ENCODE measurements around the gene MESP2.

Gene MESP2

DNA sequence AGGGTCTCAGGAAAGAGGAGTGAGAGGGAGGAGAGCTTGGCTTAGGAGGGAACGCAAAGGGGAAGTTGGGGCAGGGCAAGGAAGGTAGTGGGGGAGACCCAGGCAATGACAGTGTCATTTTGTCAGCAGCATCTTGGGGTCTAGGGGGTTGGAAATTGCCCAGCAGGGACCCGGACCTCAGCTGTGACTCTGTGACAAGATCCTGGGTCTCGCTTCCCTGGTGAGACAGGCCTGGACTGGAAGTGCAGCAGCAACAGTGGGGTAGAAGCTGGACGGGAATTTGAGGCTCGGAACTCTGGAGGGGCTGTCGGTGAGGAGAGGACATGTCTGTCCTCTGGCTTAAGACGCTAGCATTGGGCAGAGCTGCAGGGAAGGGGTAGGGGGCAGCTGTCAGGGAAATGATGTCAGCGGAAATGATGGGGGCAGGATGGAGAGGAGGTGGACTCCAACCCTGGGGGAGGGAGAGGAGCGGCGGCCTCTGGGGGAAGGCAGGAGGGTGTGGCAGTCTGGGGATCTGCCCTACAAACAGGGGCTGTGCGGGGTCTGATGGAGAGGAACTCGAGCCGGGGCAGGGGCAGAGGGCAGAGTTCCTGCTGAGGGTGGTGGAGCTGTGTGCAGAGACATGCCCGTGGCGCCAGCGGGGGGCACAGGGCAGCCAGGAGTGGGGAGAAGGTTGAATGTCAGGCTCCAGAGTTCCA is 26.2 kb downstream of the MESP2 start:
- CTCF ChIA-PET, result interaction anchor here (1.7 kb wide), 1 partner anchor 13 kb away, joined by 4 read pairs; no protein-coding TSS in a partner anchor
- TF ChIP-seq, protein P1, sequence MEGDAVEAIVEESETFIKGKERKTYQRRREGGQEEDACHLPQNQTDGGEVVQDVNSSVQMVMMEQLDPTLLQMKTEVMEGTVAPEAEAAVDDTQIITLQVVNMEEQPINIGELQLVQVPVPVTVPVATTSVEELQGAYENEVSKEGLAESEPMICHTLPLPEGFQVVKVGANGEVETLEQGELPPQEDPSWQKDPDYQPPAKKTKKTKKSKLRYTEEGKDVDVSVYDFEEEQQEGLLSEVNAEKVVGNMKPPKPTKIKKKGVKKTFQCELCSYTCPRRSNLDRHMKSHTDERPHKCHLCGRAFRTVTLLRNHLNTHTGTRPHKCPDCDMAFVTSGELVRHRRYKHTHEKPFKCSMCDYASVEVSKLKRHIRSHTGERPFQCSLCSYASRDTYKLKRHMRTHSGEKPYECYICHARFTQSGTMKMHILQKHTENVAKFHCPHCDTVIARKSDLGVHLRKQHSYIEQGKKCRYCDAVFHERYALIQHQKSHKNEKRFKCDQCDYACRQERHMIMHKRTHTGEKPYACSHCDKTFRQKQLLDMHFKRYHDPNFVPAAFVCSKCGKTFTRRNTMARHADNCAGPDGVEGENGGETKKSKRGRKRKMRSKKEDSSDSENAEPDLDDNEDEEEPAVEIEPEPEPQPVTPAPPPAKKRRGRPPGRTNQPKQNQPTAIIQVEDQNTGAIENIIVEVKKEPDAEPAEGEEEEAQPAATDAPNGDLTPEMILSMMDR (IDR thresholded peaks at IDR 0.05; ENCODE audit: control extremely low read depth, extremely low read depth, low read depth, missing control alignments), result no peak

DNA sequence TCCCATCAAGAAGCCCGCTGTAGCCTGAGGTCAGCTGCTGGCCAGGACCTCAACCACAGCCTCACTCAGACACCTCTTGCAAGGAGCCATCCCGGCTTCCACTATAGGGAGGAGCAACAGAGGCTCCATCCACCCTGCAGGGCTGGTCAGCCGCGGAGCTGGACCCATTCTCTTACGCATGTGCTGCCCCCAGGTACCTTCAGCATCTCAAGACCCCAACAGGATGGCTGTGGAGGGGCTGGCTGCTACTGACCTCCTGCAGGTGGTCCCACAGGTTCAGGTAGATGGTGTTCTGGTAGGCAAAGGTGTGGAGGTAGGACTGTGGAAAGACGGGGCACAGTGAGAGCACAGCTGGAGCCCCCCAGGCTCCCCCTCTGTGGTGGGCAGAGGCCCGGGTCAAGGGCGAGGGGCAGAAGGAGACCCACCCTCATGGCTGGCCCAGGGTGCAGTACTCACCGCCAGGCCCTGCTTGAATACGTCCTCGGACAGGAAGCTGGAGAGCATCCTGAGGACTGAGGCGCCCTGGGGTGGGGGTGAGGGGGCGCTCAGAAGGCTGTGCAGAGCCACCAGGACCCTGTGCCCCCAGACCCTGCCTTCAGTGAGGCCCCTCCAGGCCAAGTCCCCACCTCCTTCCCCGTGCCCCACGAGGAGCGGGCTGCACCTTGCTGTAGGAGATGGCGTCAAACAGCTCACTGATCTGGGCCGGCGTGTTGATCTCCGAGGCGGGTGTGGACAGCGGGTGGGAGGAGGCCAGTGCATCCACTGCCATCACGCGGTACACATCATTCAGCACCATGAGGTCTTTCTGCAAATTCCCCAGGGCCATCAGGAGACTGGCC is 27.1 kb downstream of the MESP2 start:
- ChIA-PET CTCF (interaction anchor here (1.4 to 1.7 kb wide), 2 partner anchors 13 to 43 kb away, joined by 4 to 7 read pairs; no protein-coding TSS in a partner anchor), POLR2A (no interaction called here)
- TF ChIP-seq, protein P1 (IDR thresholded peaks at IDR 0.05; ENCODE audit: control extremely low read depth, extremely low read depth, low read depth, missing control alignments), result no peak
- no peak for DNase-seq (ENCODE audit: extremely low spot score)

More for the DNA sequence above, 26.2 kb downstream of the MESP2 start:
- POLR2A ChIA-PET, result no interaction called here
- DNase-seq (ENCODE audit: extremely low spot score), result no peak

DNA sequence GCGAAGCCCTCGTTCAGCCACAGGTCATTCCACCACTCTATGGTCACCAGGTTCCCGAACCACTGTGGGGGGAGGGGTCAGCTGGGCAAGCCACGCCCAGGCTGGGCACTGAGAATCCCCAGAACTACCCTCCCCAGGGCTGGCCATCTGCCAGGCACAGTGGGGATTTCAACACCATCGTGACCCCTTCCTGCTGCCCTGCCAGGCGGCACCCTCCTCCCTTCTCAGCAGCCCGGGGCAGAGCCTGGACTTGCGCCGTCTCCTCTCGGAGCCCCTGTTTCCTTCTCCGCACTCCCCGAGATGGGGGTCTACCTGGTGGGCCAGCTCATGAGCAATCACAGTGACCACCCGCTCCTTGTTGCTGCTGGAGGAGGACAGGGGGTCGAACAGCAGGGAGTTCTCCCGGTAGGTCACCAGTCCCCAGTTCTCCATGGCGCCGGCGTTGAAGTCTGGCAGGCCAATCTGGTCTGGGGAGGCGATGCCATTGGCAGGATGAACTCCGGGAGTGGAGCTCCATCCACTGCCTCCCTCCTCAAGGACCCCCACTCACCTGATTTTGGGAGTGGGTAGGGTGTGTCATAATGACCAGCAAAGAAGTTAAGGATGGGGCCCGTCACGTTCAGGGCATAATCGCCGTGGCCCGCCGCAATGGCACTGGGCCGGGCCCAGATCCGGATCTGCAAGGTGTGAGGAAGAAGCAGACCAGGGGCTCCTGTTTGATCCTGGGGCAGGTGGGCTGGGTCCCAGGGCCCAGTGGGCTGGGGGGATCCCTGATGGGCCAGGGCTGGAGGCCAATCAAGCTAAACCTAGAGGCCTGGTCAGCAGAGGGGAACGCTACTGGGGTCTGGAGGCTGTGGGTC is 28.0 kb downstream of the MESP2 start:
- TF ChIP-seq, protein P1 (IDR thresholded peaks at IDR 0.05; ENCODE audit: control extremely low read depth, extremely low read depth, low read depth, missing control alignments), result no peak
- ChIA-PET POLR2A (no interaction called here), CTCF (interaction anchor here (1.4 to 1.7 kb wide), 2 partner anchors 12 to 44 kb away, joined by 4 to 7 read pairs; no protein-coding TSS in a partner anchor)
- no peak for DNase-seq (ENCODE audit: extremely low spot score)

DNA sequence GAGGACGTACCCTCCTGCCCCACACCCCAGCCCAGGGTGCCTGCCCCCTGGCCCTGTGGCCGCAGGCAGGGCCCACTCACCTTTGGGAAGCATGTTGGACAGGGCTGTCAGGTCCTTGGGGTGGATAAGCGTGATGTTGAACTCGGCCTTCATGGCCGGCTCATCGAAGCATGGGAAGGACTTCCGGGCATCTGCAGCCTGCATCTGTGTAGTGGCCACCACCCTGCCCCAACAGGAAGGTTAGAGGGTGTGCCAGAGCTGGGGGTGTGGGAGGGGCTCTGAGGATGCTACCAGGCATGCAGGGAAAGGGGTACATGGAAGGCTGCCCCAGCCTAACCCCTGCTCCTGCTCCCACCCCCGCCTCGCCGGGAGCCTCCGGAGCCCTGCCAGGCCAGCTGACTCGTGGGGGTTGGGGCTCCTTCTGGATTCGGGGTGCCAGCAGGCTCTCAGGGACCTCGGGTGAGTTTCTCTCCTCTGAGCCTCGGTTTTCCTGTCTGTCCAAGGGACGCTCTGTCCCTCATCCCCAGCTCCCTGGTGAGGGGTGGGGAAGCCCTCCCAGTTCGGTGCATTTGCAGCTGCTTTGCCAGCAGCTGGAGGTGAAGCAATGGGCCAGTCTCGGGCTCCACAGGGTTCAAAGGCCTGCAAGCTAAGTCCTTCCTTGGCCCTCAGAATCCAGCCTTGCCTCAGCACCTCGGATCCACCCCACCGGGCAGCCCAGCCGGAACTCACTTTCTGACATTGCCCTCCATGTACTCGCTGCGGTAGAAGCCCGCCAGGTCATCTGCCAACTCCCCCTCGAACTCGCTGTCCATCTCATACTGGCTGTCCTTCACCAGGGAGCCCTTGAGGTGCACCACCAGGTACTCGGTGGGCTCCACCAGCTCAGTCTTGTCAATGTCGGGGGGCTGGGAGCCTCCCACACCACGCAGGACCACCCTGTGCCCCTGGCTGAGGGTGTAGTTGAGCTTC is 29.4 kb downstream of the MESP2 start:
- ChIA-PET POLR2A (no interaction called here), CTCF (interaction anchor here (0.9 to 1.7 kb wide), 2 partner anchors 45 to 69 kb away, joined by 3 to 6 read pairs; no protein-coding TSS in a partner anchor)
- TF ChIP-seq, protein P1 (IDR thresholded peaks at IDR 0.05; ENCODE audit: control extremely low read depth, extremely low read depth, low read depth, missing control alignments), result no peak

DNA sequence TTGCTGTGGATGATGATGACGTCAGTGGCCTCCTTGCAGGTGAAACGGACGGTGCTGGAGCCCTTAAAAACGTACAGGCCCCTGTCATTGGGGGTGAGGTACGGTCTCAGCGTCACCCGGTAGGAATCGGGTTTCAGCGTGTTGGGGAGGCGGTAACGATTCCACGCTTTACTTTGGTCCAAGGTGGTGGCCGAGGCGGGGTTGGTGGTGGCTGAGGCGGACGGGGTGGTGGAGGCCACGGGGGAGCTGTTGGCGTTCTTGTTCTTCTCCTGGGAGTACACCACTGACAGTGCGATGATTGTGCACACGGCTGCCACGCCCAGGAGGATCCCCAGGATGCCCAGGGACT is 30.1 kb downstream of the MESP2 start:
- POLR2A ChIA-PET, result no interaction called here

More for the DNA sequence above, 29.4 kb downstream of the MESP2 start:
- no peak for DNase-seq (ENCODE audit: extremely low spot score)

More for the DNA sequence above, 30.1 kb downstream of the MESP2 start:
- CTCF ChIA-PET, result interaction anchor here (0.9 to 1.7 kb wide), 2 partner anchors 46 to 69 kb away, joined by 3 to 6 read pairs; no protein-coding TSS in a partner anchor
- no peak for DNase-seq (ENCODE audit: extremely low spot score)
- TF ChIP-seq, protein P1 (IDR thresholded peaks at IDR 0.05; ENCODE audit: control extremely low read depth, extremely low read depth, low read depth, missing control alignments), result no peak
